Erythroblast (primary cell): ENCODE data around the gene RBL1.

ENCODE experiments used
- GATA1 ChIP-seq: IDR thresholded peaks from 2 replicates; pipeline ENCODE4 v1.6.1; 2011; ENCODE audit warnings: low read depth, mild to moderate bottlenecking, control low read depth, low read length, moderate library complexity
- POLR2A ChIP-seq: IDR thresholded peaks from 2 replicates; pipeline ENCODE4 v1.6.1; 2011; ENCODE audit warnings: mild to moderate bottlenecking, low read length

GRCh38 chr20:37071481-37071911 lies 24.3 kb downstream of the RBL1 start:
- TF ChIP-seq POLR2A (no peak), GATA1 (no peak)
